Panc1 (cell line): ENCODE data around the gene MTOR.

Experiments used
- POLR2AphosphoS5 ChIP-seq: IDR thresholded peaks from 2 replicates; pipeline ENCODE4 v1.6.1; 2012; ENCODE audit warnings: mild to moderate bottlenecking, low read depth, low read length, moderate library complexity
- SIN3A ChIP-seq: IDR thresholded peaks from 2 replicates; pipeline ENCODE4 v1.6.1; 2012; ENCODE audit warnings: low read depth, mild to moderate bottlenecking, low read length, moderate library complexity, borderline replicate concordance; ENCODE audit not compliant: insufficient read depth
- TCF7L2 ChIP-seq: IDR thresholded peaks from 2 replicates; pipeline ENCODE4 v1.6.1; 2011; ENCODE audit warnings: mild to moderate bottlenecking, low read depth, low read length, inconsistent platforms
- TF ChIP-seq, protein P1 (sequence below): fragments of 450-650 bp; IDR thresholded peaks from 2 replicates; pipeline ENCODE4 v1.5.1; 2017; ENCODE audit warnings: mild to moderate bottlenecking

GRCh38 chr1:11157867-11158266 is 104.5 kb downstream of the MTOR start:
- TF ChIP-seq, protein P1, sequence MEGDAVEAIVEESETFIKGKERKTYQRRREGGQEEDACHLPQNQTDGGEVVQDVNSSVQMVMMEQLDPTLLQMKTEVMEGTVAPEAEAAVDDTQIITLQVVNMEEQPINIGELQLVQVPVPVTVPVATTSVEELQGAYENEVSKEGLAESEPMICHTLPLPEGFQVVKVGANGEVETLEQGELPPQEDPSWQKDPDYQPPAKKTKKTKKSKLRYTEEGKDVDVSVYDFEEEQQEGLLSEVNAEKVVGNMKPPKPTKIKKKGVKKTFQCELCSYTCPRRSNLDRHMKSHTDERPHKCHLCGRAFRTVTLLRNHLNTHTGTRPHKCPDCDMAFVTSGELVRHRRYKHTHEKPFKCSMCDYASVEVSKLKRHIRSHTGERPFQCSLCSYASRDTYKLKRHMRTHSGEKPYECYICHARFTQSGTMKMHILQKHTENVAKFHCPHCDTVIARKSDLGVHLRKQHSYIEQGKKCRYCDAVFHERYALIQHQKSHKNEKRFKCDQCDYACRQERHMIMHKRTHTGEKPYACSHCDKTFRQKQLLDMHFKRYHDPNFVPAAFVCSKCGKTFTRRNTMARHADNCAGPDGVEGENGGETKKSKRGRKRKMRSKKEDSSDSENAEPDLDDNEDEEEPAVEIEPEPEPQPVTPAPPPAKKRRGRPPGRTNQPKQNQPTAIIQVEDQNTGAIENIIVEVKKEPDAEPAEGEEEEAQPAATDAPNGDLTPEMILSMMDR: no peak
- TF ChIP-seq POLR2AphosphoS5 (no peak), SIN3A (no peak), TCF7L2 (no peak)
